K562 (cell line): ENCODE measurements around the gene UBXN10. TPM values are rescaled to one million over a fixed set of nuclear protein-coding genes. Genes with fewer than 3 reads are reported as not detected.

ENCODE experiments used
- BDP1 ChIP-seq: IDR thresholded peaks from 3 replicates; pipeline ENCODE4 v1.6.1; 2011; ENCODE audit not compliant: insufficient read length, insufficient read depth
- CBFA2T3 ChIP-seq: fragments of 450-650 bp; IDR thresholded peaks from 2 replicates; pipeline ENCODE4 v1.6.1; 2017
- CREM ChIP-seq: IDR thresholded peaks from 2 replicates; pipeline ENCODE4 v1.6.1; 2014; ENCODE audit warnings: antibody characterized with exemption, low read depth
- CTBP1 ChIP-seq: fragments of 450-650 bp; IDR thresholded peaks from 2 replicates; pipeline ENCODE4 v1.6.1; 2016; ENCODE audit warnings: borderline replicate concordance
- ETV6 ChIP-seq, 3 experiments: fragments of 150-350 bp in 1 of 3; sonication (generic) in 1 of 3; formaldehyde crosslinking in 1 of 3; IDR thresholded peaks; 2 replicates each; pipeline versions ENCODE4 v1.6.1 to v1.8.0; 2014 to 2022; ENCODE audit warnings: borderline replicate concordance in 2 of 3, low read depth in 2 of 3, antibody characterized with exemption in 1 of 3, low read length in 1 of 3, mild to moderate bottlenecking in 1 of 3, missing genetic modification reagents in 1 of 3
- HCFC1 ChIP-seq: IDR thresholded peaks from 2 replicates; pipeline ENCODE4 v1.6.1; 2012; ENCODE audit warnings: low read depth, low read length, improper control_type of control experiment
- MYBL2 ChIP-seq, 2 experiments: fragments of 450-650 bp in 1 of 2; sonication (generic) in 1 of 2; formaldehyde crosslinking in 1 of 2; IDR thresholded peaks; 2 replicates each; pipeline versions ENCODE4 v1.6.1 to v1.8.1; 2017 to 2022; ENCODE audit warnings: borderline replicate concordance in 1 of 2, inconsistent platforms in 1 of 2, low read depth in 1 of 2, mild to moderate bottlenecking in 1 of 2, missing genetic modification reagents in 1 of 2, moderate library complexity in 1 of 2
- NCOA1 ChIP-seq: fragments of 450-650 bp; IDR thresholded peaks from 2 replicates; pipeline ENCODE4 v1.6.1; 2016; ENCODE audit warnings: low read depth
- PHTF2 ChIP-seq: fragments of 250-450 bp; sonication (Bioruptor Pico); IDR thresholded peaks from 2 replicates; pipeline ENCODE4 v1.5.0; 2021; ENCODE audit warnings: mild to moderate bottlenecking
- RBM15 ChIP-seq: fragments of 200-400 bp; formaldehyde crosslinking; IDR thresholded peaks from 2 replicates; pipeline ENCODE4 v1.6.1; 2018; ENCODE audit warnings: mild to moderate bottlenecking, low read length, moderate library complexity; ENCODE audit not compliant: insufficient read depth
- SIN3B ChIP-seq: fragments of 450-650 bp; IDR thresholded peaks from 2 replicates; pipeline ENCODE4 v1.6.1; 2017; ENCODE audit warnings: low read depth, mild to moderate bottlenecking, moderate library complexity
- SRSF1 ChIP-seq: fragments of 200-400 bp; formaldehyde crosslinking; IDR thresholded peaks from 2 replicates; pipeline ENCODE4 v1.6.1; 2017; ENCODE audit warnings: mild to moderate bottlenecking, low read depth, low read length, moderate library complexity
- ZBED1 ChIP-seq: IDR thresholded peaks from 2 replicates; pipeline ENCODE4 v1.6.1; 2014
- ZNF507 ChIP-seq: conservative IDR thresholded peaks from 2 replicates; pipeline ENCODE4 v1.6.1; 2017; ENCODE audit warnings: missing genetic modification characterization, missing compliant biosample characterization
- ZNF668 ChIP-seq: fragments of 250-450 bp; sonication (Bioruptor Pico); IDR thresholded peaks from 2 replicates; pipeline ENCODE4 v1.8.0; 2022; ENCODE audit warnings: mild to moderate bottlenecking, inconsistent platforms
- ZNF717 ChIP-seq: fragments of 250-450 bp; sonication (Bioruptor Pico); IDR thresholded peaks from 2 replicates; pipeline ENCODE4 v1.5.0; 2021
- polyA plus RNA-seq, 8 experiments: library from polyadenylated mRNA; depleted of rRNA in 4 of 8; stranded (reverse) in 5 of 8; unstranded in 3 of 8; fragments of >200 nt; fragmentation: Nextera tagmentation in 2 of 8; fragmentation: Illumina TruSeq in 1 of 8; extraction: Ambion mirVana in 2 of 8; extraction: Trizol in 1 of 8; gene quantifications; 2 replicates each; pipeline versions ENCODE4 v1.2.1 to v1.2.3, GENCODE V29; 2011 to 2014; ENCODE audit warnings: inconsistent platforms in 1 of 8, missing spikeins in 1 of 8
- total RNA-seq, 7 experiments: library from RNA; depleted of rRNA in 6 of 7; stranded (reverse); fragments of >200 nt in 6 of 7; fragmentation: Illumina TruSeq in 2 of 7; extraction: Trizol in 2 of 7; gene quantifications; 2 replicates each; pipeline versions ENCODE4 v1.2.1 to v1.2.3, GENCODE V29; 2011 to 2021; ENCODE audit warnings: low replicate concordance in 1 of 7
- TF ChIP-seq, protein P1 (sequence below): sonication (generic); formaldehyde crosslinking; IDR thresholded peaks from 2 replicates; pipeline ENCODE4 v1.8.0; 2022; ENCODE audit warnings: mild to moderate bottlenecking, low read depth, missing genetic modification reagents
- TF ChIP-seq, protein P2 (sequence below): IDR thresholded peaks from 2 replicates; pipeline ENCODE4 v1.6.1; 2011; ENCODE audit warnings: borderline replicate concordance, low read depth, mild to moderate bottlenecking, moderate library complexity, low read length; ENCODE audit not compliant: insufficient read depth, poor library complexity, severe bottlenecking
- TF ChIP-seq, protein P3 (sequence below): fragments of 150-350 bp; IDR thresholded peaks from 2 replicates; pipeline ENCODE4 v1.6.1; 2014; ENCODE audit warnings: low read depth, mild to moderate bottlenecking, low read length, borderline replicate concordance
- TF ChIP-seq, protein P4 (sequence below): fragments of 450-650 bp; IDR thresholded peaks from 2 replicates; pipeline ENCODE4 v1.7.1; 2018; ENCODE audit warnings: mild to moderate bottlenecking, low read depth; ENCODE audit not compliant: partially characterized antibody

UBXN10 gene
- total and polyA plus RNA-seq, 9 of the 15 experiments (the other 6 are each of a cell fraction or from before 2014, with no cell fraction given) = 10.7 to 17.7 (median 13.6) TPM

DNA sequence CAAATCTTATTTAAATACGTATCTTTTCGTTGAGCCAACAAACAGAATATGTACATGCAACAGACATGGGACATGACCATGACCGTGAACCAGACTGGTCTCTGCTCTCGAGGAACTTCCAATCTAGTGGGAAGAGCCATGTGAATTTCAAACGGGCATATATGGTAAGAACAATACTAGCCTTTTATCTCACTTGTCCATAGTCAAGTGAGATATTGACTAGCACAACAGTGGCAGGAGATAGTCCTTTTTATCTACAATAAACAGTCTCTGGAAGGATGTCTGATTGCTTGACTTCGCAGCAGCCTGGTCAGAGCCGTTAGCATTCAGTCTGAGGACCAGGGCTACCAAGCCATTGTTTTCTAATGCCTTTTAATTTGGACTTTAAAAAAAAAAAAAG is 13.0 kb downstream of the UBXN10 start (continued):
- TF ChIP-seq, protein P1, sequence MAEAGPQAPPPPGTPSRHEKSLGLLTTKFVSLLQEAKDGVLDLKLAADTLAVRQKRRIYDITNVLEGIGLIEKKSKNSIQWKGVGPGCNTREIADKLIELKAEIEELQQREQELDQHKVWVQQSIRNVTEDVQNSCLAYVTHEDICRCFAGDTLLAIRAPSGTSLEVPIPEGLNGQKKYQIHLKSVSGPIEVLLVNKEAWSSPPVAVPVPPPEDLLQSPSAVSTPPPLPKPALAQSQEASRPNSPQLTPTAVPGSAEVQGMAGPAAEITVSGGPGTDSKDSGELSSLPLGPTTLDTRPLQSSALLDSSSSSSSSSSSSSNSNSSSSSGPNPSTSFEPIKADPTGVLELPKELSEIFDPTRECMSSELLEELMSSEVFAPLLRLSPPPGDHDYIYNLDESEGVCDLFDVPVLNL = no peak
- TF ChIP-seq ZNF668 (no peak), SRSF1 (no peak), RBM15 (no peak), MYBL2 (IDR thresholded peaks at IDR 0.05; ENCODE audit: low read depth) (peak; percentile 52; the same call in 1 of the 2 replicates), MYBL2 (CRISPR knock-in tag; IDR thresholded peaks at IDR 0.05; ENCODE audit: borderline replicate concordance) (no peak), ZNF717 (CRISPR knock-in tag) (no peak), NCOA1 (peak; percentile 82; the same call in 1 of the 2 replicates), ZBED1 (no peak), PHTF2 (CRISPR knock-in tag) (no peak), BDP1 (no peak), CBFA2T3 (peak; percentile 99), ETV6 (IDR thresholded peaks at IDR 0.05; ENCODE audit: borderline replicate concordance in 1 of 2, low read depth in 2 of 2, low read length in 1 of 2) (no peak), ETV6 (CRISPR knock-in tag; IDR thresholded peaks at IDR 0.05; ENCODE audit: borderline replicate concordance) (no peak), ZNF507 (no peak), CREM (peak; percentile 54; the same call in 1 of the 2 replicates), HCFC1 (no peak), CTBP1 (peak; percentile 79), SIN3B (no peak)
- TF ChIP-seq, protein P2, sequence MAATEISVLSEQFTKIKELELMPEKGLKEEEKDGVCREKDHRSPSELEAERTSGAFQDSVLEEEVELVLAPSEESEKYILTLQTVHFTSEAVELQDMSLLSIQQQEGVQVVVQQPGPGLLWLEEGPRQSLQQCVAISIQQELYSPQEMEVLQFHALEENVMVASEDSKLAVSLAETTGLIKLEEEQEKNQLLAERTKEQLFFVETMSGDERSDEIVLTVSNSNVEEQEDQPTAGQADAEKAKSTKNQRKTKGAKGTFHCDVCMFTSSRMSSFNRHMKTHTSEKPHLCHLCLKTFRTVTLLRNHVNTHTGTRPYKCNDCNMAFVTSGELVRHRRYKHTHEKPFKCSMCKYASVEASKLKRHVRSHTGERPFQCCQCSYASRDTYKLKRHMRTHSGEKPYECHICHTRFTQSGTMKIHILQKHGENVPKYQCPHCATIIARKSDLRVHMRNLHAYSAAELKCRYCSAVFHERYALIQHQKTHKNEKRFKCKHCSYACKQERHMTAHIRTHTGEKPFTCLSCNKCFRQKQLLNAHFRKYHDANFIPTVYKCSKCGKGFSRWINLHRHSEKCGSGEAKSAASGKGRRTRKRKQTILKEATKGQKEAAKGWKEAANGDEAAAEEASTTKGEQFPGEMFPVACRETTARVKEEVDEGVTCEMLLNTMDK = no peak
- TF ChIP-seq, protein P3, sequence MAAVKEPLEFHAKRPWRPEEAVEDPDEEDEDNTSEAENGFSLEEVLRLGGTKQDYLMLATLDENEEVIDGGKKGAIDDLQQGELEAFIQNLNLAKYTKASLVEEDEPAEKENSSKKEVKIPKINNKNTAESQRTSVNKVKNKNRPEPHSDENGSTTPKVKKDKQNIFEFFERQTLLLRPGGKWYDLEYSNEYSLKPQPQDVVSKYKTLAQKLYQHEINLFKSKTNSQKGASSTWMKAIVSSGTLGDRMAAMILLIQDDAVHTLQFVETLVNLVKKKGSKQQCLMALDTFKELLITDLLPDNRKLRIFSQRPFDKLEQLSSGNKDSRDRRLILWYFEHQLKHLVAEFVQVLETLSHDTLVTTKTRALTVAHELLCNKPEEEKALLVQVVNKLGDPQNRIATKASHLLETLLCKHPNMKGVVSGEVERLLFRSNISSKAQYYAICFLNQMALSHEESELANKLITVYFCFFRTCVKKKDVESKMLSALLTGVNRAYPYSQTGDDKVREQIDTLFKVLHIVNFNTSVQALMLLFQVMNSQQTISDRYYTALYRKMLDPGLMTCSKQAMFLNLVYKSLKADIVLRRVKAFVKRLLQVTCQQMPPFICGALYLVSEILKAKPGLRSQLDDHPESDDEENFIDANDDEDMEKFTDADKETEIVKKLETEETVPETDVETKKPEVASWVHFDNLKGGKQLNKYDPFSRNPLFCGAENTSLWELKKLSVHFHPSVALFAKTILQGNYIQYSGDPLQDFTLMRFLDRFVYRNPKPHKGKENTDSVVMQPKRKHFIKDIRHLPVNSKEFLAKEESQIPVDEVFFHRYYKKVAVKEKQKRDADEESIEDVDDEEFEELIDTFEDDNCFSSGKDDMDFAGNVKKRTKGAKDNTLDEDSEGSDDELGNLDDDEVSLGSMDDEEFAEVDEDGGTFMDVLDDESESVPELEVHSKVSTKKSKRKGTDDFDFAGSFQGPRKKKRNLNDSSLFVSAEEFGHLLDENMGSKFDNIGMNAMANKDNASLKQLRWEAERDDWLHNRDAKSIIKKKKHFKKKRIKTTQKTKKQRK = no peak
- TF ChIP-seq, protein P4, sequence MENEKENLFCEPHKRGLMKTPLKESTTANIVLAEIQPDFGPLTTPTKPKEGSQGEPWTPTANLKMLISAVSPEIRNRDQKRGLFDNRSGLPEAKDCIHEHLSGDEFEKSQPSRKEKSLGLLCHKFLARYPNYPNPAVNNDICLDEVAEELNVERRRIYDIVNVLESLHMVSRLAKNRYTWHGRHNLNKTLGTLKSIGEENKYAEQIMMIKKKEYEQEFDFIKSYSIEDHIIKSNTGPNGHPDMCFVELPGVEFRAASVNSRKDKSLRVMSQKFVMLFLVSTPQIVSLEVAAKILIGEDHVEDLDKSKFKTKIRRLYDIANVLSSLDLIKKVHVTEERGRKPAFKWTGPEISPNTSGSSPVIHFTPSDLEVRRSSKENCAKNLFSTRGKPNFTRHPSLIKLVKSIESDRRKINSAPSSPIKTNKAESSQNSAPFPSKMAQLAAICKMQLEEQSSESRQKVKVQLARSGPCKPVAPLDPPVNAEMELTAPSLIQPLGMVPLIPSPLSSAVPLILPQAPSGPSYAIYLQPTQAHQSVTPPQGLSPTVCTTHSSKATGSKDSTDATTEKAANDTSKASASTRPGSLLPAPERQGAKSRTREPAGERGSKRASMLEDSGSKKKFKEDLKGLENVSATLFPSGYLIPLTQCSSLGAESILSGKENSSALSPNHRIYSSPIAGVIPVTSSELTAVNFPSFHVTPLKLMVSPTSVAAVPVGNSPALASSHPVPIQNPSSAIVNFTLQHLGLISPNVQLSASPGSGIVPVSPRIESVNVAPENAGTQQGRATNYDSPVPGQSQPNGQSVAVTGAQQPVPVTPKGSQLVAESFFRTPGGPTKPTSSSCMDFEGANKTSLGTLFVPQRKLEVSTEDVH = no peak
